Stomach (tissue), 9 donors: Measurements from ENCODE around the gene FUT6. TPM values are rescaled to one million over a fixed set of nuclear protein-coding genes. Genes with fewer than 3 reads are reported as not detected.
"Not testable (repeated sequence)": the region's sequence is repeated elsewhere in the genome, so short reads cannot be mapped to it uniquely, and the experiment has no call there.

Experiments used
- DNase-seq, 2 donors: peaks; one replicate each; pipeline versions ENCODE4 v3.0.0 to v3.0.0-alpha.2; 2013 to 2019
- H3K27ac ChIP-seq, 5 donors: fragments of 200-600 bp in 4 of 5; sonication (generic) in 4 of 5; one replicate each; pipeline ENCODE4 v1.5.1; 2013 to 2019; ENCODE audit warnings: mild to moderate bottlenecking in 1 of 5, moderate library complexity in 1 of 5
- H3K27me3 ChIP-seq, 3 donors: fragments of 200-600 bp; sonication (generic); one replicate each; pipeline ENCODE4 v1.5.1; 2017 to 2019; ENCODE audit warnings: mixed run types in 1 of 3
- H3K36me3 ChIP-seq, 4 donors: fragments of 200-600 bp; sonication (generic); 1 replicate in 3 of 4; 2 replicates in 1 of 4; pipeline ENCODE4 v1.5.1; 2016 to 2019
- H3K4me1 ChIP-seq, 4 donors: fragments of 200-600 bp; sonication (generic); one replicate each; pipeline ENCODE4 v1.5.1; 2016 to 2019
- H3K4me3 ChIP-seq, 4 donors: fragments of 200-600 bp; sonication (generic) in 3 of 4; one replicate each; pipeline ENCODE4 v1.5.1; 2016 to 2019; ENCODE audit warnings: mild to moderate bottlenecking in 1 of 4
- H3K9me3 ChIP-seq, 4 donors: fragments of 200-600 bp; sonication (generic); one replicate each; pipeline ENCODE4 v1.5.1; 2016 to 2019
- CTCF ChIP-seq, 7 experiments: fragments of 450-650 bp in 4 of 7; fragments of 200-600 bp in 3 of 7; sonication (generic) in 3 of 7; IDR thresholded peaks; one replicate each; pipeline ENCODE4 v1.5.1; 2016 to 2019; ENCODE audit warnings: antibody characterized with exemption in 7 of 7, control low read depth in 2 of 7, mild to moderate bottlenecking in 1 of 7
- EP300 ChIP-seq: sonication (generic); formaldehyde crosslinking; IDR thresholded peaks from one replicate; pipeline ENCODE4 v1.6.1; 2017; ENCODE audit warnings: antibody characterized with exemption
- POLR2A ChIP-seq, 4 donors: fragments of 450-650 bp; IDR thresholded peaks; one replicate each; pipeline ENCODE4 v1.6.1; 2016; ENCODE audit warnings: antibody characterized with exemption in 4 of 4, control low read depth in 2 of 4, mild to moderate bottlenecking in 1 of 4, moderate library complexity in 1 of 4
- POLR2AphosphoS5 ChIP-seq, 3 donors: sonication (generic); formaldehyde crosslinking; IDR thresholded peaks; one replicate each; pipeline ENCODE4 v1.6.1; 2016; ENCODE audit warnings: antibody characterized with exemption in 3 of 3
- WGBS, 5 donors: extraction: QIAGEN DNeasy Blood & Tissue Kit in 3 of 5; methylation state at CpG; one replicate each; pipeline versions ENCODE4 v1.1.5 to v1.1.7; 2013 to 2018; 5-methylcytosine and 5-hydroxymethylcytosine counted together
- intact Hi-C: fragments of 100-400 bp; cut with DNase I; formaldehyde crosslinking; loops from one replicate; pipeline ENCODE4 v1.15.1; 2023; ENCODE audit warnings: low total_unique reads
- polyA plus RNA-seq, 3 donors: library from polyadenylated mRNA; stranded (reverse); fragments of 200-250 nt; gene quantifications; one replicate each; pipeline ENCODE4 v1.2.3, GENCODE V29; 2013
- total RNA-seq, 5 donors: library from RNA; depleted of rRNA; stranded (reverse); fragments of >200 nt; gene quantifications; one replicate each; pipeline versions ENCODE4 v1.1.0 to v1.2.3, GENCODE V29; 2014 to 2016
- donor health status: healthy with polysubstance abuse.
- donor health status: Bipolar disorder and iron deficiency.
- donor health status: healthy.

The FUT6 gene
- total and polyA plus RNA-seq, 8 donors, result 0.18 to 105 (median 15.3) TPM; not detected in 5

- intact Hi-C loops, result no loop called here
- H3K4me3 ChIP-seq, result no peak overlapping the region
- no peak overlapping the region for H3K27ac ChIP-seq
- WGBS, 5 donors, result 76 to 92% (median 91%) methylated on average over 12 to 21 of the region's 21 CpGs
- H3K4me1 ChIP-seq, result no peaks in the 10 kb centered on the region
- no peak for DNase-seq
- H3K36me3 ChIP-seq, result peaks cover 0 to 7% (median 0%) of the 10 kb centered on the region in 4 donors
- TF ChIP-seq POLR2AphosphoS5 (IDR thresholded peaks at IDR 0.05), result no peak
- TF ChIP-seq POLR2A (IDR thresholded peaks at IDR 0.05), result no peak
- no peak for TF ChIP-seq CTCF (IDR thresholded peaks at IDR 0.05)
- no peak for TF ChIP-seq EP300
- no peaks in the 10 kb centered on the region for H3K27me3 ChIP-seq
- no peaks in the 10 kb centered on the region for H3K9me3 ChIP-seq
These were observed 3.9 kb upstream of the FUT6 start for GRCh38 chr19:5843295-5843927.

GRCh38 chr19:5841735-5842111 is 2.2 kb upstream of the FUT6 start:
- H3K9me3 ChIP-seq, H3K4me3 ChIP-seq, H3K4me1 ChIP-seq, intact Hi-C loops, H3K27me3 ChIP-seq, H3K27ac ChIP-seq, H3K36me3 ChIP-seq, DNase-seq: not testable (repeated sequence)
- 58 to 83% (median 79%) methylated on average over 5 to 6 of the region's 6 CpGs for WGBS, 5 donors

GRCh38 chr19:5838353-5839064 is 993 bp downstream of the FUT6 start:
- intact Hi-C loops, result no loop called here
- no peaks in the 10 kb centered on the region for H3K9me3 ChIP-seq
- no peak overlapping the region for H3K4me3 ChIP-seq
- H3K36me3 ChIP-seq, result peaks cover 0 to 6% (median 0%) of the 10 kb centered on the region in 4 donors
- TF ChIP-seq POLR2A (IDR thresholded peaks at IDR 0.05) (no peak), POLR2AphosphoS5 (IDR thresholded peaks at IDR 0.05) (no peak), EP300 (no peak), CTCF (IDR thresholded peaks at IDR 0.05) (no peak)
- no peak for DNase-seq
- WGBS, 5 donors, result 52 to 76% (median 68%) methylated on average over 14 to 20 of the region's 20 CpGs
- no peaks in the 10 kb centered on the region for H3K27me3 ChIP-seq
- H3K27ac ChIP-seq, result no peak overlapping the region
- no peaks in the 10 kb centered on the region for H3K4me1 ChIP-seq

- intact Hi-C loops, result no loop called here
- Histone ChIP-seq H3K36me3 (no peaks in the 10 kb centered on the region), H3K4me1 (no peaks in the 10 kb centered on the region), H3K4me3 (no peak overlapping the region), H3K9me3 (no peaks in the 10 kb centered on the region), H3K27ac (no peak overlapping the region), H3K27me3 (no peaks in the 10 kb centered on the region)
- TF ChIP-seq EP300 (no peak), POLR2A (IDR thresholded peaks at IDR 0.05) (no peak), POLR2AphosphoS5 (IDR thresholded peaks at IDR 0.05) (no peak), CTCF (IDR thresholded peaks at IDR 0.05) (no peak)
- DNase-seq, result no peak
- 42 to 46% (median 42%) methylated on average over 14 to 15 of the region's 15 CpGs for WGBS, 5 donors
These were observed 1.6 kb downstream of the FUT6 start for GRCh38 chr19:5837761-5838352.
